ENCODE results near the gene KIRREL3. TPM values are rescaled to one million over a fixed set of nuclear protein-coding genes. Genes with fewer than 3 reads are reported as not detected.

KIRREL3 gene
- total and polyA plus RNA-seq, 2 donors (not counting 3 experiments of a cell fraction or from before 2014, with no cell fraction given) = not detected

GRCh38 chr11:126589492-126589803, 411.1 kb downstream of the KIRREL3 start:
- dilution Hi-C loops (cut with MboI; ENCODE audit: extremely low pct_ligation_motif_present, low sequenced_read_pairs) = no loop called here
- ChIA-PET POLR2A (no interaction called here), CTCF (interaction anchor here (1.0 to 1.8 kb wide), 2 partner anchors 16 to 149 kb away, joined by 4 to 7 read pairs; no protein-coding TSS in a partner anchor)
- intact Hi-C loops (cut with micrococcal nuclease) = loop anchor here (5.0 kb wide), 3 partner anchors 147 to 527 kb away; partner anchors contain the start of genes CDON and DCPS
- DNase-seq (ENCODE audit: low read depth, low spot score) (no peak), FAIRE-seq (no peak)
- Histone ChIP-seq H3K4me3 (replicated peaks in 1 of 3; ENCODE audit: insufficient read depth in 1 of 3, low read depth in 1 of 3, low read length in 3 of 3) (no peak overlapping the region), H3K27me3 (ENCODE audit: control insufficient read depth in 2 of 2, insufficient read depth in 2 of 2, low read length in 2 of 2) (no peaks in the 10 kb centered on the region), H3K4me1 (ENCODE audit: control insufficient read depth, extremely low read depth, insufficient read depth, low read length) (peaks cover 11% of the 10 kb centered on the region), H3K9me1 (replicated peaks; ENCODE audit: control insufficient read depth, extremely low read depth, insufficient read depth, low read length) (no peaks in the 10 kb centered on the region), H4K20me1 (replicated peaks; ENCODE audit: control insufficient read depth, extremely low read depth, insufficient read depth, low read length) (no peaks in the 10 kb centered on the region), H3K36me3 (ENCODE audit: control insufficient read depth in 2 of 2, extremely low read depth in 1 of 2, insufficient read depth in 2 of 2, low read length in 2 of 2) (no peaks in the 10 kb centered on the region), H3K9ac (replicated peaks; ENCODE audit: extremely low read depth, insufficient read depth, low read length) (no peak overlapping the region), H3K79me2 (ENCODE audit: control insufficient read depth, insufficient read depth, low read length) (no peaks in the 10 kb centered on the region), H3K9me3 (replicated peaks; ENCODE audit: control insufficient read depth, insufficient read depth, low read length) (no peaks in the 10 kb centered on the region), H3K27ac (ENCODE audit: insufficient read depth, low read depth, low read length) (no peak overlapping the region), H3K4me2 (ENCODE audit: insufficient read depth, low read length) (no peak overlapping the region), H2AFZ (ENCODE audit: low read depth, low read length) (no peak overlapping the region)
- BruUV-seq (replicated peaks) = no TSS peak
- TF ChIP-seq JUN (IDR thresholded peaks at IDR 0.05; ENCODE audit: borderline replicate concordance, insufficient read depth, insufficient read length, low read depth) = no peak
- TF ChIP-seq FOS (IDR thresholded peaks at IDR 0.05; ENCODE audit: borderline replicate concordance, insufficient read depth, low read length) = no peak

- Histone ChIP-seq H3K9me3 (replicated peaks; ENCODE audit: control insufficient read depth, insufficient read depth, low read length) (no peaks in the 10 kb centered on the region), H3K4me1 (ENCODE audit: control insufficient read depth, extremely low read depth, insufficient read depth, low read length) (peaks cover 11% of the 10 kb centered on the region), H3K9me1 (replicated peaks; ENCODE audit: control insufficient read depth, extremely low read depth, insufficient read depth, low read length) (no peaks in the 10 kb centered on the region), H3K79me2 (ENCODE audit: control insufficient read depth, insufficient read depth, low read length) (no peaks in the 10 kb centered on the region), H3K36me3 (ENCODE audit: control insufficient read depth in 2 of 2, extremely low read depth in 1 of 2, insufficient read depth in 2 of 2, low read length in 2 of 2) (no peaks in the 10 kb centered on the region), H3K4me3 (replicated peaks in 1 of 3; ENCODE audit: insufficient read depth in 1 of 3, low read depth in 1 of 3, low read length in 3 of 3) (no peak overlapping the region), H3K27me3 (ENCODE audit: control insufficient read depth in 2 of 2, insufficient read depth in 2 of 2, low read length in 2 of 2) (no peaks in the 10 kb centered on the region), H2AFZ (ENCODE audit: low read depth, low read length) (no peak overlapping the region), H3K9ac (replicated peaks; ENCODE audit: extremely low read depth, insufficient read depth, low read length) (no peak overlapping the region), H4K20me1 (replicated peaks; ENCODE audit: control insufficient read depth, extremely low read depth, insufficient read depth, low read length) (no peaks in the 10 kb centered on the region), H3K4me2 (ENCODE audit: insufficient read depth, low read length) (no peak overlapping the region), H3K27ac (ENCODE audit: insufficient read depth, low read depth, low read length) (no peak overlapping the region)
- no peak for DNase-seq (ENCODE audit: low read depth, low spot score)
- TF ChIP-seq EZH2 (IDR thresholded peaks at IDR 0.05; ENCODE audit: borderline replicate concordance, low read depth, low read length, severe bottlenecking) (no peak), MYC (IDR thresholded peaks at IDR 0.05; ENCODE audit: low read depth, low read length) (no peak), FOS (IDR thresholded peaks at IDR 0.05; ENCODE audit: borderline replicate concordance, insufficient read depth, low read length) (no peak), POLR2AphosphoS5 (IDR thresholded peaks at IDR 0.05; ENCODE audit: insufficient read depth, low read depth, low read length) (no peak), GATA2 (IDR thresholded peaks at IDR 0.05; ENCODE audit: insufficient read depth, insufficient read length, low read depth, low read length) (no peak), CTCF (IDR thresholded peaks at IDR 0.05; ENCODE audit: extremely low read depth in 1 of 2, insufficient read depth in 1 of 2, low read depth in 1 of 2, low read length in 2 of 2) (no peak), MAX (IDR thresholded peaks at IDR 0.05; ENCODE audit: insufficient read depth, insufficient read length) (no peak), JUN (IDR thresholded peaks at IDR 0.05; ENCODE audit: borderline replicate concordance, insufficient read depth, insufficient read length, low read depth) (no peak), POLR2A (IDR thresholded peaks at IDR 0.05; ENCODE audit: low read depth, low read length) (no peak)
- dilution Hi-C loops (cut with MboI; ENCODE audit: extremely low pct_ligation_motif_present, low sequenced_read_pairs) (no loop called here), intact Hi-C loops (cut with micrococcal nuclease) (loop anchor here (5.0 kb wide), 3 partner anchors 147 to 527 kb away; partner anchors contain the start of genes CDON and DCPS)
- FAIRE-seq = no peak
- no TSS peak for BruUV-seq (replicated peaks)
- POLR2A ChIA-PET = no interaction called here
- CTCF ChIA-PET = interaction anchor here (1.0 to 1.8 kb wide), 3 partner anchors 15 to 148 kb away, joined by 4 to 7 read pairs (median 6); no protein-coding TSS in a partner anchor
Measured at GRCh38 chr11:126588630-126589491, 411.7 kb downstream of the KIRREL3 start.

All from endothelial cell of umbilical vein (primary cell).